Activated CD4-positive, alpha-beta T cell treated with anti-CD3 and anti-CD28 coated beads, Interleukin-2, amount 10 ng/mL, durations not matched to agents 7 days and 5 days (primary cell): ENCODE data around the gene CARD11. TPM values are rescaled to one million over a fixed set of nuclear protein-coding genes. Genes with fewer than 3 reads are reported as not detected.
A peak's percentile ranks its signal among the peaks of the same experiment; 100 is the strongest.
"Not testable (repeated sequence)": the region's sequence is repeated elsewhere in the genome, so short reads cannot be mapped to it uniquely, and the experiment has no call there.

Experiments used
- CTCF ChIA-PET: fragments of 350-600 bp; sonication (Branson Sonifier 250); formaldehyde crosslinking; loops from one replicate; lab custom pipeline; 2021; ENCODE audit warnings: antibody characterized with exemption; lab: Charles Lee
- POLR2A ChIA-PET: fragments of 350-600 bp; sonication (Branson Sonifier 250); formaldehyde crosslinking; loops from one replicate; lab custom pipeline; 2021; ENCODE audit warnings: antibody characterized with exemption; lab: Charles Lee
- DNase-seq: peaks from one replicate; pipeline ENCODE4 v3.0.0-alpha.2; 2020
- H3K27ac Mint-ChIP-seq: one replicate; pipeline ENCODE4 v1.8.0; 2021; ENCODE audit warnings: mild to moderate bottlenecking, moderate library complexity, mixed read lengths
- H3K27me3 Mint-ChIP-seq: one replicate; pipeline ENCODE4 v1.8.0; 2021; ENCODE audit warnings: mixed read lengths
- H3K36me3 Mint-ChIP-seq: one replicate; pipeline ENCODE4 v1.8.0; 2021; ENCODE audit warnings: low read depth, mixed read lengths
- H3K4me1 Mint-ChIP-seq: one replicate; pipeline ENCODE4 v1.8.0; 2021; ENCODE audit warnings: mixed read lengths
- H3K4me3 Mint-ChIP-seq: one replicate; pipeline ENCODE4 v1.8.0; 2021; ENCODE audit warnings: mild to moderate bottlenecking, moderate library complexity, mixed read lengths
- H3K9me3 Mint-ChIP-seq: one replicate; pipeline ENCODE4 v1.8.0; 2021; ENCODE audit warnings: mixed read lengths
- total RNA-seq, 2 experiments: library from RNA; stranded (reverse); gene quantifications; one replicate each; pipeline ENCODE4 v1.2.3, GENCODE V29; 2021

Gene CARD11
- total RNA-seq, 2 experiments from 2014 or later: 160 to 167 TPM

DNA sequence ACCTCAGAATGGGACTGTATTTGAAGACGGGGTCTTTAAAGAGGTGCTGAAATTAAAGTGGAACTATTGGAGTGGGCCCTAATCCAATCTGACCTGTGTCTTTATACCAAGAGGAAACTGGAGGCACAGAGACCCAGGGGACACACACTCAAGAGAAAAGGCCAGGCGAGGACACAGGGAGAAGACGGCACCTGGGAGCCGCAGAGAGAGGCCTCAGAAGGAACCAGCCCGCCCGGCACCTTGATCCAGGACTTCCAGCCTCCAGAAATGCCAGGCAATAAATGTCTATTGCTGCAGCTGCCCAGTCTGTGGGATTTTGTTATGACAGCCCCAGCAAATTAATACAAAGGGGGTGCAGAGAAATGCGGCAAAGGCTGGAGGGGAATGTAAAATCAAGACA lies 10.5 kb downstream of the CARD11 start:
- Mint-ChIP-seq H3K9me3 (no peaks in the 10 kb centered on the region), H3K4me1 (peaks cover 57% of the 10 kb centered on the region), H3K27ac (no peak overlapping the region)

DNA sequence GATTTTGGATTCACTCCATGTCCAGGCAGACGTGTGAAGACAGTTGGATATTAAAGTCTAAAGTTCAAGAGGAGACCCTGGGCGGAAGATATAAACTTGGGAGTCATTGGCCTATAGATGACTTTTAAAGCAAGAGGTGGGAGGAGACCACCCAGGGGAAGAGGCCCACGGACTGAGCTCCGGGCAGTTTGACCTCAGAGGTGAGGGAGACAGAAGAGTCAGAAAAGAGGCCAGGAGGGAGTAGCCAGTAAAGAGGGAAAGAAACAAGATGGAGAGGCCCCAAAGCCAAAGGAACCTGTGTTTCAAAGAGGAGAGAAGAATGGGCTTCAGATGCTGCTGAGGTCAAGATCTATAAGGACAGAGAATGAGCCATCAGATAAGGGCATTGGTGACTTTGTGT lies 11.4 kb downstream of the CARD11 start:
- ChIA-PET POLR2A (no interaction called here), CTCF (interaction anchor here (1.5 to 2.3 kb wide), 2 partner anchors 9 to 12 kb away, joined by 3 to 7 read pairs; no protein-coding TSS in a partner anchor)
- no peaks in the 10 kb centered on the region for H3K27me3 Mint-ChIP-seq
- H3K9me3 Mint-ChIP-seq: peaks cover 2% of the 10 kb centered on the region
- DNase-seq: no peak
- H3K4me1 Mint-ChIP-seq: peaks cover 53% of the 10 kb centered on the region
- no peak overlapping the region for H3K27ac Mint-ChIP-seq
- H3K4me3 Mint-ChIP-seq: no peak overlapping the region
- H3K36me3 Mint-ChIP-seq: peaks cover 71% of the 10 kb centered on the region

More for the DNA sequence above, 10.5 kb downstream of the CARD11 start:
- ChIA-PET POLR2A (no interaction called here), CTCF (interaction anchor here (2.3 kb wide), 1 partner anchor 8 kb away, joined by 7 read pairs; no protein-coding TSS in a partner anchor)
- Mint-ChIP-seq H3K36me3 (peaks cover 71% of the 10 kb centered on the region), H3K27me3 (no peaks in the 10 kb centered on the region), H3K4me3 (no peak overlapping the region)
- no peak for DNase-seq

DNA sequence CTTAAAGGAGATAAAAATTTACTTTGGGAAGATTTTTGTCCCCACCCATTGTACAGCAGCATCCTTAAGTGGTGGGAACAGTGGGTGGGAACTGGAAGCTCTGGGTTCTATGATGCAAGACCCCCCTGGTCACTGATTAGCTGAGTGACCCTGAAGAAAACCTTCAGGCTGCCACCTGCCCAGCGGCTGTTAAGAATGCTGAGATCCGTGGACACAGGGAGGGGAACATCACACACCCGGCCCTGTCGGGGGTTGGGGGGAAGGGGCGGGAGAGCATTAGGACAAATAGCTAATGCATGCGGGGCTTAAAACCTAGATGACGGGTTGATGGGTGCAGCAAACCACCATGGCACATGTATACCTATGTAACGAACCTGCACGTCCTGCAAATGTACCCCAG lies 14.5 kb downstream of the CARD11 start:
- Mint-ChIP-seq H3K27ac (no peak overlapping the region), H3K4me3 (no peak overlapping the region), H3K9me3 (peaks cover 18% of the 10 kb centered on the region), H3K27me3 (no peaks in the 10 kb centered on the region), H3K36me3 (peaks cover 84% of the 10 kb centered on the region), H3K4me1 (peaks cover 43% of the 10 kb centered on the region)
- ChIA-PET CTCF (interaction anchor here (0.6 kb wide), 1 partner anchor 1676 kb away, joined by 3 read pairs; no protein-coding TSS in a partner anchor), POLR2A (no interaction called here)
- no peak for DNase-seq

DNA sequence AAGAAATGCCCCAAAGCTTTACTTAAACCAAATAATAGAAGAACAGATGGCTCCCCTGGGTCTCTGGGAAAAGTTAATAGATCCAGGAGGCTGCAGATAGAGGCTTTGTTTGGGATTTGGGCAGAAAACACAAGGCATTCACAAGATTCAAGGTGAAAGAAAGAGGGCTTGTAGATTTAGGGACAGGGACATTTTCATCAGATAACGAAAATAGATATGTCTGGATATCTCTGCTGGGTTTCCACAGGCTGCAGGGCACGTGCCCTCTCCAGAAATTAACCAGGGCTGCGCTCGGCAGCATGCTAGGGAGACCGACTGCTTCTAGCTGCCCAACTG lies 14.9 kb downstream of the CARD11 start:
- Mint-ChIP-seq H3K9me3 (peaks cover 22% of the 10 kb centered on the region), H3K4me3 (no peak overlapping the region), H3K36me3 (peaks cover 88% of the 10 kb centered on the region), H3K27me3 (no peaks in the 10 kb centered on the region), H3K4me1 (peaks cover 46% of the 10 kb centered on the region), H3K27ac (no peak overlapping the region)
- ChIA-PET POLR2A (no interaction called here), CTCF (no interaction called here)
- DNase-seq: no peak

DNA sequence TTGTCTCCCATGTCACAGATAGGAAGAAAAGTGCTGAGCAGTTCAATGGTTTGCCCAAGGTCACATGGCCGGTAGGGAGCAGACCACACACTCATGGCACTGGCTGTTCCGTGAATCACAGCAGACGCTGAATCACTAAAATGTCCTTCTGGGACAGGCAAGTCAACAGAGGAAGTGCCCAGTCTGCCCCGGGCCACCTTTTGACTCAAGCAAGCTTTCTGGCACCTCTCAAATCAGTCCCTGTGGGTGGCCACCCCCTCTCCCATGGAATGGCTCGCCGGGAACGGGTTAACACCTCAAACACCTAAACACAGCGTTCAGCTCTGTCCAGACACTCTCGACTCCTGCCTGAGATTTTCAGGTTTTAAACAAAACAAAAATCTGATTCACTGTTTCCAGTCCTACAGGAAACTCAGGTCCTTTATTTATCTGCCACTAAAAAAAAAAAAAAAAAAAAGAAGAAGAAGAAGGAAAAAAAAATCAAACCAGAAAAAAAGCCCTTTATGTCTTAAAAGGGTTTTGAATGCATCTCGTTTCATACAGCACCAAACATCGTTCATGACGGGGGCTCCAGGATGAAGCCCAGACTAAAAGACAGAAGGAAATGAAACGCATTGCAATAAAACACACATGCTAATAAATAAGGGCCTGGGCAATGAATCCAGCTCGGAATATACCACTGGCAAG lies 15.5 kb downstream of the CARD11 start:
- peaks cover 43% of the 10 kb centered on the region for H3K4me1 Mint-ChIP-seq
- peaks cover 88% of the 10 kb centered on the region for H3K36me3 Mint-ChIP-seq
- ChIA-PET POLR2A (no interaction called here), CTCF (interaction anchor here (1.2 kb wide), 1 partner anchor 18 kb away, joined by 3 read pairs; no protein-coding TSS in a partner anchor)
- peak overlapping the region; percentile 68 for H3K27ac Mint-ChIP-seq
- H3K9me3 Mint-ChIP-seq: peaks cover 23% of the 10 kb centered on the region
- peak overlapping the region; percentile 9 for H3K4me3 Mint-ChIP-seq
- no peak for DNase-seq
- H3K27me3 Mint-ChIP-seq: no peaks in the 10 kb centered on the region

DNA sequence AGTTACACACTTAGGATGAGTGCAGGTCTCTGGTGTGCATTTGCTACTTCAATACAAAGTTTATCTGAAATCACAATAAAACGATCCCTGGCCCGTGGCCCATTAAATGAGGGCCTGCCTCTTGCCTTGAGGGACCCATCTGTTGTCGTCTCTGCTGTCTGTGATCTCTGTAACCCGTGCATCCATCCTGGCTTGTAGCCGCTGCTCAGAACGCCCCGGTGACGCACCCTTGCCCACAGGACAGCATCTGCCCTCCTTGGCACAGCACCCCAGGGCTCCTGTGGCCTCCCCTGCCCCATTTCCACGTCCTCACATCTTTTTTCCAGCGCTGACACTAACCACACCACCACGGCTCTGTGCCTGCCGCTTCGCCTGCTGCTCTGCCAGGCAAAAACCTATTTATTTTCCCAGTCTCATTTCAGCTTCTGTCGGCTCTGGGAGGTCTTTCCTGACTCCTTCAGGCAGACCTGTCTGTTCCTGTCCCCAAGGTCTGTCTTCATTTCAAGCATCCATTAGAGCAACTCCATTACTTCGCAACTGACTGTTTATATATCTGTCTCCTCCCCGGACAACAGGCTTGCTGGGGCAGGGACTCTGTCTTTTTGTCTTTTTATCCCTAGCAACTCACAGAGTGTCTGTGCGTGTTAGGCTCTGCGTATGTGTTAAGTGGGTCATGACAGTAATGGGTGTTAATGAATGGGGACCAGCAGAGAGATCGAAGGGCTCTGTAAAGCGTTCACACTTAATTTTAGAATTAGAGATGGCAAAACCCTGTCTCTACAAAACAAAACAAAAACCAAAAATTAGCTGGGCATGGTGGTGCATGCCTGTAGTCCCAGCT lies 16.4 kb downstream of the CARD11 start:
- CTCF ChIA-PET: interaction anchor here (1.2 to 1.5 kb wide), 2 partner anchors 17 to 38 kb away, joined by 3 read pairs; no protein-coding TSS in a partner anchor
- Mint-ChIP-seq H3K36me3 (peaks cover 88% of the 10 kb centered on the region), H3K4me1 (peaks cover 39% of the 10 kb centered on the region), H3K4me3 (no peak overlapping the region), H3K27me3 (no peaks in the 10 kb centered on the region), H3K27ac (peak overlapping the region; percentile 42), H3K9me3 (peaks cover 30% of the 10 kb centered on the region)
- POLR2A ChIA-PET: no interaction called here
- no peak for DNase-seq

DNA sequence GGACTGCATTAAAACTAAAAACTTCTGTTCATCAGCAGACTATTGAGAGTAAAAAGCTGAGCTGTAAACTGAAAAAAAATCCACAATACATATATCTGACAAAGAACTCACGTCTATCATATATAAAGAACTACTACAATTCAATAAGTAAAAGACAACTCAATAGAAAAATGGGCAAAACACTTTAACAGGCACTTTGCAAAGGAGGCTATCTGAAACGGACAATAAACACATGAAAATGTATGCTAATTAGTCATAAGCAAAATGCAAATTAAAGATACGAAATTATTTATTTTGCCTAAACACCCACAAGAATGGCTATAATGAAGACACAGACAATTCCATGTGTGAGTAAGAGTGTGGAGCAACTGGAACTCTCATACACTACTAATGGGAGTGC lies 18.1 kb downstream of the CARD11 start:
- H3K4me1 Mint-ChIP-seq: peaks cover 39% of the 10 kb centered on the region
- peaks cover 90% of the 10 kb centered on the region for H3K36me3 Mint-ChIP-seq
- POLR2A ChIA-PET: no interaction called here

DNA sequence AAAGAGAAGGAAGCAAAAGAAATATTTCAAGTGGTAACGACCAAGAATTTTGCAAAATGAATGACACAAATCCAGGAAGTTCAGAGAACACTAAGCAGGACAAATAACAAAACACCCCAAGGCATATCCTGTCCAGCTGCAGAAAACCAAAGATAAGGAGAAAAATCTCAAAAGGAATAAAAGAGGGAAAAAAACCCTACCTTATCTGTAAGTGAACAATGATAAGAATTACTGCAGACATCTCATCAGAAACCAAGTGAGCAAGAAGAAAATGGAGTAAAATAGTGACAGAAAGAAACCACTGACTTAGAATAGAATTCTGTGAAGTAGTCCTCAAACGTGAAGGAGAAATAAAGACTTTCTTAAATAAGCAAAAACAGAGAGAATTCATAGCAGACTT lies 21.8 kb downstream of the CARD11 start:
- Mint-ChIP-seq H3K36me3 (peaks cover 91% of the 10 kb centered on the region), H3K4me1 (peaks cover 18% of the 10 kb centered on the region), H3K4me3 (no peak overlapping the region), H3K27ac (no peak overlapping the region), H3K27me3 (no peaks in the 10 kb centered on the region), H3K9me3 (peaks cover 50% of the 10 kb centered on the region)
- ChIA-PET CTCF (interaction anchor here (1.2 kb wide), 1 partner anchor 68 kb away, joined by 3 read pairs; no protein-coding TSS in a partner anchor), POLR2A (no interaction called here)
- no peak for DNase-seq

More for the DNA sequence above, 18.1 kb downstream of the CARD11 start:
- CTCF ChIA-PET: interaction anchor here (1.5 kb wide), 1 partner anchor 39 kb away, joined by 3 read pairs; no protein-coding TSS in a partner anchor
- H3K9me3 Mint-ChIP-seq: peaks cover 43% of the 10 kb centered on the region
- no peak overlapping the region for H3K4me3 Mint-ChIP-seq
- H3K27ac Mint-ChIP-seq: no peak overlapping the region
- no peak for DNase-seq
- H3K27me3 Mint-ChIP-seq: no peaks in the 10 kb centered on the region

DNA sequence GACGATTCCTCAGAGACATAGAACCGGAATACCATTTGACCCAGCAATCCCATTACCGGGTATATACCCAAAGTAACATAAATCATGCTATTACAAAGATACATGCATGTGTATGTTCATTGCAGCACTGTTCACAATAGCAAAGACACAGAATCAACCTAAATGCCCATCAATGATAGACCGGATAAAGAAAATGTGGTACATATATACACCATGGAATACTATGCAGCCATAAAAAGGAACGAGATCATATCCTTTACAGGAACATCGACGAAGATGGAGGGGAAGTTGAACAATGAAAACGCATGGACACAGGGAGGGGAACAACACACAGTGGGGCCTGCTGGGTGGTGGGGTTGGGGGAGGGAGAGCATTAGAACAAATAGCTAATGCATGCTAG lies 22.4 kb downstream of the CARD11 start:
- H3K4me3 Mint-ChIP-seq, POLR2A ChIA-PET, H3K27me3 Mint-ChIP-seq, DNase-seq: not testable (repeated sequence)
- Mint-ChIP-seq H3K4me1 (peaks cover 18% of the 10 kb centered on the region), H3K36me3 (peaks cover 91% of the 10 kb centered on the region), H3K27ac (peak overlapping the region; percentile 34), H3K9me3 (peaks cover 49% of the 10 kb centered on the region)
- CTCF ChIA-PET: interaction anchor here (1.8 kb wide), 1 partner anchor 13 kb away, joined by 7 read pairs; no protein-coding TSS in a partner anchor

DNA sequence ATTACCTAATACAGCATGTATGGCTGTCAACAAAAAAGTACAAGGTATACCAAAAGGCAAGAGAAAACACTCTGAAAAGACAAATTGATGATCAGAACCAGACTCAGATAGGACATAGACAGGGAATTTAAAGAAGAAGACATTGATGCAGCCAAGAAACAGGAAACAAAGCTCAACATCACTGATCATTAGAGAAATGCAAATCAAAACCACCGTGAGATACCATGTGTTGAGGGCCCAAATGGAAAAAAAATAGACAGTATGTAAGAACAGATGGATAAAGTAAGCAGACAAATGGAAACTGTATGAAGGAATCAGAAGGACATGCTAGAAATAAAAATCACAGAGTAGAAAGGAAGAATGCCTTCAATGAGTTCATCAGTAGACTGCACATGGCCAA lies 23.3 kb downstream of the CARD11 start:
- H3K4me3 Mint-ChIP-seq: no peak overlapping the region
- no peak overlapping the region for H3K27ac Mint-ChIP-seq
- DNase-seq: no peak
- CTCF ChIA-PET: interaction anchor here (1.0 to 1.8 kb wide), 2 partner anchors 11 to 13 kb away, joined by 3 to 7 read pairs; no protein-coding TSS in a partner anchor
- H3K4me1 Mint-ChIP-seq: peaks cover 18% of the 10 kb centered on the region
- peaks cover 45% of the 10 kb centered on the region for H3K9me3 Mint-ChIP-seq
- H3K27me3 Mint-ChIP-seq: no peaks in the 10 kb centered on the region
- POLR2A ChIA-PET: no interaction called here
- peaks cover 85% of the 10 kb centered on the region for H3K36me3 Mint-ChIP-seq

DNA sequence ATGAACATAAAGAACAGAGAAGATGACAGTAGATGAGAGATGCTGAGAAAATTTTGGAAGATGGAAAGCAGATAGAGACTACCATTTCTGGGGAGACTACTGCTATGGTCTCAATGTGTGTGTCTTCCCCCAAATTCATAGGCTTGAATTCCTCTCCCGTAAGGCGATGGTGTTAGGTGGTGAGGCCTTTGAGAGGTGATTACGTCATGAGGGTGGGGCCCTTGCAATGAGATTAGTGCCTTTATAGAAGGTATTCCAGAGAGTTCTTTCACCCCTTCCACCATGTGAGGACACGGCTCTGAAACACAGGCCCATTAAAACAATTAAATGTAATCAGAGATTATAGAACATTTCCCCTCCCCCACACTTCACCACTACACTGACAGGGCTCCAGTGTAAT lies 23.9 kb downstream of the CARD11 start:
- ChIA-PET CTCF (interaction anchor here (1.0 to 1.8 kb wide), 2 partner anchors 12 kb away, joined by 3 to 7 read pairs; no protein-coding TSS in a partner anchor), POLR2A (no interaction called here)
- Mint-ChIP-seq H3K27me3 (no peaks in the 10 kb centered on the region), H3K4me3 (no peak overlapping the region), H3K4me1 (peaks cover 17% of the 10 kb centered on the region), H3K27ac (no peak overlapping the region), H3K36me3 (peaks cover 85% of the 10 kb centered on the region), H3K9me3 (peaks cover 40% of the 10 kb centered on the region)
- DNase-seq: no peak

DNA sequence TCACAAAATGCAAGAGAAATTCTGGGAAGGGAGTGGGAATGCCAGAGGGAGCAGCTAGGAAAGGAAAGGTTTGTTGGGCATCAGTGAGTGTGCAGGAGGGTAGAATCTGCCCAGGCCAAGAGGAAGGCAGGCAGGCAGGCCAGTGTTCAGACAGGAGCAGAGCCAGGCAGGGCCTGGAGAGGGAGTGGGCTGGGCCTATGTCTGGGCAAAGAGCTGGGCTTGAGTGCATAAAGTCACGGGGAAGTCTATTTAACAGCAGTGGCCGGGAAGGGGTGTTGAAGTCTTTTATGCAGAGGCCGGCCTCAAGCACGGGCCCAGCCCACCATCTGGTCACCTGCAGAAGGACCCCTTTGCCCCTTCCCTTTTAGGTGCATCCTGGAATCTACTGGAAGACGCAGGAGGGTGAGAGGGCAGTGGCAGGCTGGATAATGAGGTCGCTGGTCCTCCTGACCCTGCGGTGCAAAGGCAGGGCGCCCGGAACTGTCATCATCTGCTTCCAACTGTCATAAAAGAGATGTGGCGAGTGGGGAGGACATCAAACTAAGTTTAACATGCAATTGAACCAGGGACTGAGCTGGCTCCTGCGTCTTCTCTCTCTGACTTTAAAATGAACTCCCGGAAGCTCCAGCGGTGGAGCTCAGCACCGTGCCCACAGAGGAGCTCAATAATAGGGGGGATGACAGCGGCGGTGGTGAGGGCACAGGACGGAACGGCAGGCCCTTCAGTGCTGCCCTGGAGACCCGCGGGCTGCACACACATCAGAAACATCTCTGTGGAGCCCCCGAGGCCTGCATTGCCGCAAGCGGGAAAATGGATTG lies 29.5 kb downstream of the CARD11 start:
- Mint-ChIP-seq H3K36me3 (peaks cover 69% of the 10 kb centered on the region), H3K27me3 (no peaks in the 10 kb centered on the region), H3K9me3 (peaks cover 3% of the 10 kb centered on the region), H3K27ac (no peak overlapping the region), H3K4me3 (no peak overlapping the region), H3K4me1 (peaks cover 43% of the 10 kb centered on the region)
- ChIA-PET POLR2A (no interaction called here), CTCF (no interaction called here)
- DNase-seq: no peak
